RKO (cell line): ENCODE results near the gene SIGLEC11.
"Not testable (repeated sequence)": the region's sequence is repeated elsewhere in the genome, so short reads cannot be mapped to it uniquely, and the experiment has no call there.

Source experiments
- DNase-seq: peaks from one replicate; pipeline ENCODE4 v3.0.0-alpha.2; 2016; ENCODE audit warnings: low spot score

Gene SIGLEC11, protein sequence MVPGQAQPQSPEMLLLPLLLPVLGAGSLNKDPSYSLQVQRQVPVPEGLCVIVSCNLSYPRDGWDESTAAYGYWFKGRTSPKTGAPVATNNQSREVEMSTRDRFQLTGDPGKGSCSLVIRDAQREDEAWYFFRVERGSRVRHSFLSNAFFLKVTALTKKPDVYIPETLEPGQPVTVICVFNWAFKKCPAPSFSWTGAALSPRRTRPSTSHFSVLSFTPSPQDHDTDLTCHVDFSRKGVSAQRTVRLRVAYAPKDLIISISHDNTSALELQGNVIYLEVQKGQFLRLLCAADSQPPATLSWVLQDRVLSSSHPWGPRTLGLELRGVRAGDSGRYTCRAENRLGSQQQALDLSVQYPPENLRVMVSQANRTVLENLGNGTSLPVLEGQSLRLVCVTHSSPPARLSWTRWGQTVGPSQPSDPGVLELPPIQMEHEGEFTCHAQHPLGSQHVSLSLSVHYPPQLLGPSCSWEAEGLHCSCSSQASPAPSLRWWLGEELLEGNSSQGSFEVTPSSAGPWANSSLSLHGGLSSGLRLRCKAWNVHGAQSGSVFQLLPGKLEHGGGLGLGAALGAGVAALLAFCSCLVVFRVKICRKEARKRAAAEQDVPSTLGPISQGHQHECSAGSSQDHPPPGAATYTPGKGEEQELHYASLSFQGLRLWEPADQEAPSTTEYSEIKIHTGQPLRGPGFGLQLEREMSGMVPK

GRCh38 chr19:49960980-49961379 is at the start of gene SIGLEC11:
Gene SIGLEC11, minus strand, starts transcription at chr19:49961172. Its CDS starts 91 bp downstream, at chr19:49961081.
- not testable (repeated sequence) for DNase-seq

DNA sequence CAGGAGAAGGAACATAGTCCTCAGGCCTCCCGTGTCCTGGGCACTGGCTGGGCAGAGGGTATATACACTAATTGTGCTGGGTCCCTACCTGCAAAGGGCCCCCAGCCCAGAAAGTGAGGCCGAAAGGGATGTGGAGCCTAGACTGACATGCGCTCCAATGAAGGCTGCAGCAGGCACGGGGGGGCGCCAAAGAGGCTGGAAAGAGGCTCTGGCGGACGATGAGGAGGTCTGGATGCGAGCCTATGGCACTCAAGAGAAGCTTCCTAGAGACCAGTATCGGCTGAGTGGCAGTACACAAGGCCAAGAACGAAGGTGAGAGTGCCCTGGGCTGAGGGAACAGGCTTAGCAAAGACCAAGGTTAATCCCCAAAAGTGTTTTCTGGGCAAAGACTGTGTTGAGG is 47.6 kb upstream of the SIGLEC11 start:
- no peak for DNase-seq

DNA sequence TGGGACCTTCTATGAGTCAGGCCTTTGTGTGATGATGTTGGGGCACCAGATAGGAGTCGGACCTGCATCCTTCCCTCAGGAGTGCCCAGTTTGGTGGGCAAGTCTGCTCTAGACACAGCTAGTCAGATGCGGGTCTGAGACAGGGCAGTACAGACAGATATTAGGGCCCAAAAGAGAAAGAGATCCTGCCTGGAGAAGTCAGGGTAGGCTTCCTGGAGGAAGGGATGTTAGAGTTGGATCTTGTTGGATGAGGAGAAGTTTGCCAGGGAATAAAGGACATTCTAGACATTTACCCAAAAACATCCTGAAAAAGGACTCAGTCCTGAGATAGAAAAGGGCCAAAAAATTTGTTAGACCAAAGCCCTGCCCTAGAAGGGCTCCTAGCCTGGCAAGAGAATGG is 47.0 kb upstream of the SIGLEC11 start:
- no peak for DNase-seq

DNA sequence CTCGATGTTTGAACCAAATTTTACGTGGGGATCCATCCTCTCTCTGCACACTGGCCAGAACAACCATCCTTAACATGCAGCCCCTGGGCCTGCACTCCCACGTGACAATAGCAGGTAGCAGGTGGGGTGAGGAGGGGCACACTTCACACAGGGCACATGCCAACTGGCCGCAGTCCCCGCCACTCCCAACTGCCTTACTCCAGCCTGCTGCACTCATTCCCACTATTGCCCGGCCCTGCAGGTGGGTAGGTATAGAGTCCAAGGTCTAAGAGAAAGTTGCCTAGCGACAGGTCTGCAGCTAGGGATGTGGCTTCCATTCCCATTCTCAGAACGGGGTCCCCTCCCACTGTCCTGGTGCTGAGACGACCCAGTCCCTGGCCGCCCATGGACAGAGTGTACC is 46.2 kb upstream of the SIGLEC11 start:
- no peak for DNase-seq

GRCh38 chr19:50005428-50005827 is 44.5 kb upstream of the SIGLEC11 start:
- no peak for DNase-seq

DNA sequence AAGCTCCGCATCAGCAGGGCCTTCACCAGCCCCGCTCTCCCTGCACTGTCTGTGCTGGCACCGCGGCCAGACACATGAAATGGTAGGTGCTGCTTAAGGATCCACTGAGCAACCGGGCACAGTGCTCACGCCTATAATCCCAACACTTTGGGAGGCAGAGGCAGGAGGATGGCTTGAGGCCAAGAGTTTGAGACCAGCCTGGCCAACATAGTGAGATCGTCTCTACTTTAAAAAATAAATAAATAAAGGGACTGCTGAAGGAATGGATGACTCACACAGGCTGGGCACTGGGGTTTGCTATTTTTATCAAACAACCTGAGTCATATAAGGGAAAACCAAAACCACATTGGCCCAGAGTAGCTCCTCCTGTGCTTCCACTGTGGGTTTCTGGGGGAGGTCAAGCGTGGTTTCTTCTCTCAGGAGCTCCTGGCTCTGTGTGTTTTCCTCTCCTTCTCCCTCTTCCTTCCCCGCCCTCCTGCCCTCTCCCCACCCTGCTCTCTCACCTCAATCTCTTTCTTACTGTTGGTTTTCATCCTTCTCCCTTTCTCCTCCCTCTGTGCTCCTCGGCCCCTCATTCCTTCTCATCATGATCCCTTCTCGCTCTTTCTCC is 42.9 kb upstream of the SIGLEC11 start:
- DNase-seq, result peak; percentile 74

DNA sequence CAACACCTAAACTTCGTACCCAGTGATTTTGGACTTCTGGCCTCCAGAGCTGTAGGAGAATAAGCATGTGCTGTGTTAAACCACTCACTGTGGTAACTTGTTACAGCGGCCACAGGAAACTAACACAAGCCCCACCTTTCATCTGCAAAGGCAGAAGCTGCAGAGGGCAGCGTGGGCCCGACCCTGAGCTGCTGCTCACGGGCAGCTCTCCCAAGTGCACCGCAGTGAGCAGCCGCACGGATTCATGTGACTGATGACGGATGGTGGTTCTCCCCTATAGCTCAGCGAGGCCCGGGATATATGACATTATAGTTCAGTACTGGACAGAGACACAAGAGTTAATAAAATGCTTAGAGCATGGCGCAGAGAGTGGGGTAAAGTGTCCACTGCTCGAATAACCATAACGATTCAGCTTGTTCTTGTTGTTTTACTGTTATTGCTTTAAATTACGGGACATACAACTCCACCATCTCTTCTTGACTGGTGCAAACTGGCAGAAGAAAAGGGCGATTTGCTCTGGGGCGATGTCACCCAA is 42.3 kb upstream of the SIGLEC11 start:
- no peak for DNase-seq

GRCh38 chr19:50002386-50002960 is 41.5 kb upstream of the SIGLEC11 start:
- no peak for DNase-seq

- DNase-seq, result no peak
Observed at GRCh38 chr19:50001775-50002174, 40.8 kb upstream of the SIGLEC11 start.

DNA sequence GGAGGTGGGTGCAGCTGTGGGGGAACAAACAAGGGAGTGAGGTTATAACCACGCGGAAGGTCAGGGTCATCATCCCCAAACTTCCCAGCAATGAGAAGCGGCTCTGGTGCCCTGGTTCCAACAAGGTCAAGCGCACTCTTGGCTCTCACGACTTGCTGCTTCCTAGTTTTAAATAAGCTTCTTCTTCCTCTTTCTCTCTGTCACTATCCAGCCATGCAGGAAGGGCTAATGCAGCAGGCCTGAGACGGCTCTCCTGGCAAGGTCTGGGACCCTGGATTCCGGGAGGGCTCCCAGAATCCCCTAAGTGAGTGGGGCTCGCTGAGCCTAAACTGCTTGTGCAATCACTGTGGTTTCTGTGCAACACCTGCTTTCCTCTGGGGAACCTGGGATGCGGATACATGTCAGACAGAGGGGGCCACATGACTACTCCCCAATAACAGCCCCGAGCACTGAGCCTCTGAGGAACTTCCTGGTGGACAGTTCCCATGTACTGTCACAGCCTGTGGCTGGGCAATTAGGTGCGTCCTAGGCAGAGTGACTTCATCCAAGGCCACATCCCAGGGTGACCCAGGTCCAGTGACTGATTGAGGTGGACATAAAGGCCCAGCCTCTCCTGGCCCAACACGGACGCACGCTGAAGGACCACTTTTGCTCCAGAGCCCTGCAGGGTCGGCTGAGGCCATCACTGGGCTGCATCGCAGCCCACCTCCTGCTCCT is 40.0 kb upstream of the SIGLEC11 start:
- no peak for DNase-seq

- no peak for DNase-seq
Observed at GRCh38 chr19:50000038-50000840, 39.3 kb upstream of the SIGLEC11 start.

DNA sequence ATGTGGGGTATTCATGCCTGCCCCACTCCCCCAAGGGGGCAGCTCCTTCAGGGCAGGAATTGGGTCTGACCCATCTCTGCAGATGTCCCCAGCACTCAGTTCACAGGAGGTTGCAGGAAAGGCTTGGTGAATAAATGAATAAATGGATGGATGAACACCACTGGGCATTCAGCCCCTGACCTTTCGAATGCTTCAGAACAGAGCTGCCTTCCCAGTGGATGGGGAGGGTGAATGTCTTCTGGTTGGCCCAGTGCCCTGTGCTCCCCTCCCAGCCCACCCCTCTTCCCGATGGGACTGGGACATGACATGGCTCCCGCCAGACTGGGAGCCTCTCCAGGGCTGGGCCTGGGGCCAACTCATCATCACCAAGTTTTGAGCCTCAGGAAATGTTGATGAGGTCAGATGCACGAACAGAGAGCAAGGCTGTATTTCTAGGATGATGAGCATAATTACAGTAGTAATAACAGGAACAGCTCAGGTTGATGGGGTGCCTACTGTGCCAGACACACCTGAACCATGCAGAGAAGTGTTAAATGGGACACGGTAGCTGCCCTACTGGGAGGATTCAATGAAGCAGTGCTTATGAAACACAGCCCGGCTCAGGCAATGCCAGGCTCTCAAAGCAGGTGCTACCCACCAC is 38.5 kb upstream of the SIGLEC11 start:
- no peak for DNase-seq

- DNase-seq, result peak; percentile 57
Observed at GRCh38 chr19:49997709-49998108, 36.7 kb upstream of the SIGLEC11 start.

- DNase-seq, result peak; percentile 77
Observed at GRCh38 chr19:49988433-49988832, 27.5 kb upstream of the SIGLEC11 start.

- no peak for DNase-seq
Observed at GRCh38 chr19:49988007-49988406, 27.0 kb upstream of the SIGLEC11 start.

GRCh38 chr19:49987159-49987698 is 26.3 kb upstream of the SIGLEC11 start:
- DNase-seq, result peak; percentile 97

DNA sequence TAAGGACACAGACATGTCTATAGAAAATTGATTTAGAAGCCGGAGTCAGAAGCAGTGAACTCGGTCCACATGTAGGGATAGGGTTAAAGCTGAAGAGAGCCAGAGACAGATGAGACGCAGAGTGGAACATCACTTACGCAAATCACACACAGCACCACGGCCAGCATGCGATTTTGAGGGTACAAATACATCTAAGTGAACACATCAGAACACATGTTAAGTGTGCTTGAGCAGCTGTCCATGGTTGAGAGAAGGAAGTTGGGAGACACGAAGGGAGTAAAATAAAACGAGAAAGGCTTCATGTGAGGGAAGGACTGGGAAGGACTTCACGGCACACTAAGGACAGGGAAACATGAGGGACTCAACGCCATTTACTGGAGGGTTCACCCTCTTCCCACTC is 25.4 kb upstream of the SIGLEC11 start:
- no peak for DNase-seq

DNA sequence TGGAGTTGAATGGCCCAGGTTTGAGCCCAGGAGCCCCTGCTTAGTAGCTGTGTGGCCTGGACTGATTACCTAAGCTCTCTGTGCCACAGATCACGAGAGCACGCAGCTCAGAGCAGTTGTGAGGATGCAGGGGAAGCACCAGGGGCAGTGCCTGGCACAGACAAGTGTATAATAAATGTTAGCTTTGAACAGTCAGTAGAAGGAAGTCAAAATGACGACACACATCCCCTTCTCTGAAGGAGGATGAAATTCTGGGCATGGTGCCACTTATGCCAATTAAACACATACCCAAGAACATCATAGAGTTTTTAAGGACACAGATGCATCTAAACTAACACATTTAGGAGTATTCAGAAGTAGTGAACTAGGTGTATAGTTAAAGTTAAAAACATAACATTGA is 24.9 kb upstream of the SIGLEC11 start:
- no peak for DNase-seq

DNA sequence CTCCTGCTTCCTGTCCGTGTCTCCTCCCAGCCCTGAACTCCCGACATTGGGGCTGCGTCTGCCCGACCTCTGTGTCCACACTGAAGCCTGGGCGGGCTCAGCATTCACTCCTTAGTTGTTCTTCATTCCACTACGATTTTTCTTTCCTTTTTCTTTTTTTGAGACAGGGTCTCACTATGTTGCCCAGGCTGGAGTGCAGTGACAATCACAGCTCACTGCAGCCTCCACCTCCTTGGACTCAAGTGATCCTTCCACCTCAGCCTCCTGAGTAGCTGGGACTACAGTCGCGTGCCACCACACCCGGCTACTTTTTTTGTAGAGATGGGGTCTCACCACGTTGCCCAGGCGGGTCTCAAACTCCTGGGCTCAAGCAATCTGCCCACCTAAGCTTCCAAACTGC is 23.5 kb upstream of the SIGLEC11 start:
- DNase-seq, result no peak

DNA sequence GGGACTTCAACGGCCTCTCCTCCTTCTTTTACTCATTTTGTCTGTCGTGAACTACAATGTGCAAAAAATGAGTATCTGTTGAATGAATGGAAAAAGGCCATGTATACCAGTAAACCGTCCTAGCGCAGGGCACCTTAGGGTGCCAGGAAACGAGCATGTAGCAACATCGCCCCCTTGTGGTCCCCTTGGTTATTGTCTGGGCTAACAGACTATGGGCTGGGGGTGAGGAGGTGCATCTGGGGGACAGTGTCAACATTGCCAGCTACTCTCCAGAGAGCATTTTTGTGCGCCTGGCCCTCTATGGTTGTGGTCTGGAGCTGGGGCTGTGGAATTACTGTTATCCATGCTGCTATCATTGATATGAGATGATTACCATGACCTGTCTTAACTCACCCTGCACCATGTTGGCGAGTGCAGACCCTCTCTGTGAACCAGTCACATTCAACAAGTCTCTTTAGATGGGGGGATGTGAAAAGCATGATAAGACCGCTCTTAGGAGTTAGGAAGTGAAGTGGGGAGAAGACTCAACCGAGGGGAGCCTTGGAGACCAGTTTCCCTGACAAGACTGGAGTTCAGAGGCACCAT is 22.8 kb upstream of the SIGLEC11 start:
- peak; percentile 55 for DNase-seq
